GM12878 (cell line): ENCODE data around the gene PLEKHD1. TPM values are rescaled to one million over a fixed set of nuclear protein-coding genes. Genes with fewer than 3 reads are reported as not detected.

ENCODE experiments used
- ATAC-seq: fragments of 200-7000 bp; cut with Tn5 transposase; 3 replicates; pipeline ENCODE4 v1.9.1; 2020; ENCODE audit warnings: mild to moderate bottlenecking, moderate library complexity
- BruUV-seq: library from RNA; stranded (reverse); fragments of 400-500 nt; replicated peaks from 2 replicates; lab custom pipeline; 2021; lab: Mats Ljungman, UMichigan
- CTCF ChIA-PET: fragments of 300-600 bp; sonication (Branson Sonifier 250); formaldehyde crosslinking; extraction: SDS; loops from one replicate; lab custom pipeline; 2021; ENCODE audit warnings: inconsistent platforms; lab: Yijun Ruan, JAX
- POLR2A ChIA-PET: fragments of 350-600 bp; formaldehyde crosslinking; extraction: SDS; loops from one replicate; lab custom pipeline; 2021; ENCODE audit warnings: inconsistent platforms; lab: Charles Lee
- RAD21 ChIA-PET: fragments of 300-600 bp; sonication (Branson Sonifier 250); formaldehyde crosslinking; loops from one replicate; lab custom pipeline; 2023; ENCODE audit warnings: antibody characterized with exemption; ENCODE audit not compliant: unreplicated experiment; lab: Charles Lee
- SMC1A ChIA-PET: fragments of 300-600 bp; sonication (Branson Sonifier 250); formaldehyde crosslinking; loops from one replicate; lab custom pipeline; 2023; ENCODE audit not compliant: unreplicated experiment, uncharacterized antibody; lab: Charles Lee
- DNase-seq: peaks from one replicate; pipeline ENCODE4 v3.0.0-alpha.2; 2011; ENCODE audit warnings: low read depth, low spot score
- FAIRE-seq: peaks from 3 replicates; lab custom pipeline; 2011; peaks lifted over from hg19 to GRCh38; lab: Jason Lieb, UNC
- H2AFZ ChIP-seq: 2 replicates; pipeline ENCODE4 v1.6.0; 2011; ENCODE audit warnings: low read depth, low read length, control low read depth; ENCODE audit not compliant: control insufficient read depth
- H3K27ac ChIP-seq: 2 replicates; pipeline ENCODE4 v1.5.1; 2011; ENCODE audit warnings: control low read depth; ENCODE audit not compliant: control insufficient read depth, insufficient read depth
- H3K27me3 ChIP-seq, 2 experiments: replicated peaks in 1 of 2; 2 replicates each; pipeline versions ENCODE4 v1.6.0 to v1.6.1; 2011; ENCODE audit warnings: low read length in 1 of 2; ENCODE audit not compliant: control insufficient read depth in 2 of 2, insufficient read depth in 2 of 2
- H3K36me3 ChIP-seq, 2 experiments: 2 replicates each; pipeline ENCODE4 v1.5.1; 2011; ENCODE audit warnings: low read length in 1 of 2; ENCODE audit not compliant: control insufficient read depth in 2 of 2, insufficient read depth in 2 of 2
- H3K4me1 ChIP-seq: 2 replicates; pipeline ENCODE4 v1.6.1; 2011; ENCODE audit warnings: mild to moderate bottlenecking, low read length, moderate library complexity, mixed read lengths; ENCODE audit not compliant: control insufficient read depth, insufficient read depth
- H3K4me2 ChIP-seq: 2 replicates; pipeline ENCODE4 v1.6.0; 2011; ENCODE audit warnings: control low read depth; ENCODE audit not compliant: control insufficient read depth, insufficient read depth
- H3K4me3 ChIP-seq: fragments of 200-600 bp; sonication (generic); 2 replicates; pipeline ENCODE4 v1.5.1; 2016
- H3K79me2 ChIP-seq: 2 replicates; pipeline ENCODE4 v1.6.0; 2011; ENCODE audit warnings: low read length; ENCODE audit not compliant: control insufficient read depth, insufficient read depth
- H3K9ac ChIP-seq: 2 replicates; pipeline ENCODE4 v1.8.0; 2011; ENCODE audit warnings: low read length, control low read depth, mixed read lengths; ENCODE audit not compliant: control insufficient read depth, insufficient read depth
- H3K9me3 ChIP-seq: replicated peaks from 3 replicates; pipeline ENCODE4 v1.5.1; 2011; ENCODE audit warnings: mild to moderate bottlenecking, low read length; ENCODE audit not compliant: control insufficient read depth, insufficient read depth
- H4K20me1 ChIP-seq: 2 replicates; pipeline ENCODE4 v1.6.0; 2011; ENCODE audit not compliant: control insufficient read depth, insufficient read depth
- NR2C1 ChIP-seq: fragments of 450-650 bp; IDR thresholded peaks from 2 replicates; pipeline ENCODE4 v1.6.1; 2017; ENCODE audit warnings: antibody characterized with exemption, mild to moderate bottlenecking, moderate library complexity
- REST ChIP-seq: IDR thresholded peaks from 2 replicates; pipeline ENCODE4 v1.6.1; 2012; ENCODE audit warnings: mild to moderate bottlenecking, low read depth, low read length
- WGBS: methylation state at CpG from one replicate; pipeline ENCODE4 v1.1.6; 2016; ENCODE audit warnings: low lambda C conversion rate; ENCODE audit not compliant: insufficient replicate concordance, insufficient coverage; ENCODE audit errors: missing lambda C conversion rate; 5-methylcytosine and 5-hydroxymethylcytosine counted together
- in situ Hi-C: fragments of 300-500 bp; cut with MboI; formaldehyde crosslinking; loops from 9 replicates; pipeline ENCODE4 v1.14.3; 2018; ENCODE audit warnings: mixed read lengths
- intact Hi-C: fragments of 100-400 bp; cut with micrococcal nuclease; formaldehyde crosslinking; loops from one replicate; pipeline ENCODE4 v1.14.2; 2022; ENCODE audit not compliant: unreplicated experiment
- polyA plus RNA-seq, 11 experiments: library from polyadenylated mRNA; depleted of rRNA in 4 of 11; unstranded in 6 of 11; stranded (reverse) in 5 of 11; fragments of >200 nt; fragmentation: Nextera tagmentation in 4 of 11; fragmentation: Illumina TruSeq in 1 of 11; extraction: Ambion mirVana in 4 of 11; extraction: Trizol in 1 of 11; gene quantifications; 1 replicate in 1 of 11; 2 replicates in 10 of 11; pipeline versions ENCODE4 v1.2.1 to v1.2.3, GENCODE V29; 2011 to 2016; ENCODE audit warnings: inconsistent platforms in 2 of 11, missing spikeins in 2 of 11, low read depth in 1 of 11
- total RNA-seq, 4 experiments: library from RNA; depleted of rRNA in 3 of 4; stranded (reverse); fragments of >200 nt in 3 of 4; fragmentation: Illumina TruSeq in 1 of 4; extraction: Trizol in 1 of 4; gene quantifications; 2 replicates each; pipeline versions ENCODE4 v1.2.1 to v1.2.3, GENCODE V29; 2013 to 2021

Gene PLEKHD1
- total and polyA plus RNA-seq, 10 of the 15 experiments (the other 5 are each of a cell fraction or from before 2014, with no cell fraction given), result 0.01 to 0.08 (median 0.04) TPM; not detected in 6

- ChIA-PET CTCF (interaction anchor here (0.6 to 1.3 kb wide), 2 partner anchors 13 to 69 kb away, joined by 3 to 6 read pairs; partner anchors contain the start of gene CCDC177), SMC1A (no interaction called here), RAD21 (no interaction called here), POLR2A (no interaction called here)
- Histone ChIP-seq H3K27me3 (no peaks in the 10 kb centered on the region), H3K27ac (no peak overlapping the region), H3K36me3 (no peaks in the 10 kb centered on the region), H3K9ac (no peak overlapping the region), H3K4me1 (no peaks in the 10 kb centered on the region), H2AFZ (no peak overlapping the region), H3K4me3 (no peak overlapping the region), H3K9me3 (no peaks in the 10 kb centered on the region), H3K79me2 (no peaks in the 10 kb centered on the region), H4K20me1 (no peaks in the 10 kb centered on the region), H3K4me2 (no peak overlapping the region)
- in situ Hi-C loops (no loop called here), intact Hi-C loops (no loop called here)
- WGBS, result 60% methylated on average over 8 of the region's 8 CpGs
- TF ChIP-seq REST, result no peak
- TF ChIP-seq NR2C1, result no peak
- BruUV-seq, result no TSS peak
- ATAC-seq (no peak), DNase-seq (no peak), FAIRE-seq (no peak)
These were observed 21.1 kb downstream of the PLEKHD1 start for GRCh38 chr14:69505338-69506240.
